ENCODE data around the gene SEC14L1. TPM values are rescaled to one million over a fixed set of nuclear protein-coding genes. Genes with fewer than 3 reads are reported as not detected.
A peak's percentile ranks its signal among the peaks of the same experiment; 100 is the strongest.

SEC14L1 gene
- total RNA-seq, 1 experiment from 2014 or later = 58.6 TPM

GRCh38 chr17:77209330-77209748, 68.6 kb downstream of the SEC14L1 start:
- Mint-ChIP-seq H3K4me1 (0 out of 4 replicates have a peak, but pooled peaks cover 0 to 2% of the 10 kb centered on the region in 2 experiments), H3K4me3 (no peak overlapping the region), H3K36me3 (ENCODE audit: insufficient read depth in 1 of 3, low read depth in 3 of 3) (peaks cover 20 to 85% (median 61%) of the 10 kb centered on the region in 3 experiments; a peak in 6 of 7 replicates), H3K27me3 (ENCODE audit: low read depth) (no peaks in the 10 kb centered on the region), H3K27ac (peak overlapping the region in 1 of 3 experiments; percentile 66; a peak in 1 of 7 replicates), H3K9me3 (no peaks in the 10 kb centered on the region)
- no peak overlapping the region for H4K91ac ChIP-seq (ENCODE audit: insufficient read length, low read depth, low read length)
- no peak overlapping the region for H3K23ac ChIP-seq (ENCODE audit: insufficient read length, low read depth, low read length)
- DNase-seq = no peak
- no peaks in the 10 kb centered on the region for H3K4me1 ChIP-seq (ENCODE audit: insufficient read depth, low read length)
- H2BK5ac ChIP-seq (ENCODE audit: insufficient read length, low read length) = no peak overlapping the region
- no peak overlapping the region for H4K5ac ChIP-seq (ENCODE audit: insufficient read length, low read depth, low read length)
- no peak overlapping the region for H2BK20ac ChIP-seq (ENCODE audit: low read depth, low read length, poor library complexity, severe bottlenecking)
- H3K79me2 ChIP-seq (ENCODE audit: insufficient read depth, low read length) = no peaks in the 10 kb centered on the region
- no CpG with 5 or more reads among the region's 13 CpGs for WGBS (ENCODE audit: extremely low coverage, insufficient read length, low lambda C conversion rate)
- no peak overlapping the region for H3K14ac ChIP-seq (ENCODE audit: insufficient read depth, low read length)
- H2AFZ ChIP-seq (ENCODE audit: low read length) = no peak overlapping the region
- no peak overlapping the region for H3K27ac ChIP-seq (ENCODE audit: insufficient read length, low read depth, low read length)
- H3K56ac ChIP-seq (ENCODE audit: insufficient read length, low read depth, low read length) = no peak overlapping the region
- no peak overlapping the region for H3K4ac ChIP-seq (ENCODE audit: low read depth, low read length)
- no peak overlapping the region for H2AK5ac ChIP-seq (ENCODE audit: insufficient read length, low read length)
- no peaks in the 10 kb centered on the region for H3K79me1 ChIP-seq (ENCODE audit: insufficient read depth, low read depth, low read length, poor library complexity, severe bottlenecking)
- H3T11ph ChIP-seq (ENCODE audit: low read length) = no peak overlapping the region
- H3K23me2 ChIP-seq (ENCODE audit: insufficient read length, low read depth, low read length, poor library complexity, severe bottlenecking) = no peaks in the 10 kb centered on the region
- TF ChIP-seq, protein P1, sequence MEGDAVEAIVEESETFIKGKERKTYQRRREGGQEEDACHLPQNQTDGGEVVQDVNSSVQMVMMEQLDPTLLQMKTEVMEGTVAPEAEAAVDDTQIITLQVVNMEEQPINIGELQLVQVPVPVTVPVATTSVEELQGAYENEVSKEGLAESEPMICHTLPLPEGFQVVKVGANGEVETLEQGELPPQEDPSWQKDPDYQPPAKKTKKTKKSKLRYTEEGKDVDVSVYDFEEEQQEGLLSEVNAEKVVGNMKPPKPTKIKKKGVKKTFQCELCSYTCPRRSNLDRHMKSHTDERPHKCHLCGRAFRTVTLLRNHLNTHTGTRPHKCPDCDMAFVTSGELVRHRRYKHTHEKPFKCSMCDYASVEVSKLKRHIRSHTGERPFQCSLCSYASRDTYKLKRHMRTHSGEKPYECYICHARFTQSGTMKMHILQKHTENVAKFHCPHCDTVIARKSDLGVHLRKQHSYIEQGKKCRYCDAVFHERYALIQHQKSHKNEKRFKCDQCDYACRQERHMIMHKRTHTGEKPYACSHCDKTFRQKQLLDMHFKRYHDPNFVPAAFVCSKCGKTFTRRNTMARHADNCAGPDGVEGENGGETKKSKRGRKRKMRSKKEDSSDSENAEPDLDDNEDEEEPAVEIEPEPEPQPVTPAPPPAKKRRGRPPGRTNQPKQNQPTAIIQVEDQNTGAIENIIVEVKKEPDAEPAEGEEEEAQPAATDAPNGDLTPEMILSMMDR (conservative IDR thresholded peaks at IDR 0.05) = no peak
- no peaks in the 10 kb centered on the region for H3K9me3 ChIP-seq (ENCODE audit: control insufficient read depth, low read depth, low read length)
- no peak overlapping the region for H4K8ac ChIP-seq (replicated peaks; ENCODE audit: insufficient read length, low read depth, low read length)
- no peaks in the 10 kb centered on the region for H4K20me1 ChIP-seq (ENCODE audit: control insufficient read depth, insufficient read depth, insufficient read length)
- H2BK15ac ChIP-seq (ENCODE audit: low read depth, low read length) = no peak overlapping the region
- no peak overlapping the region for H2BK12ac ChIP-seq (ENCODE audit: insufficient read length, low read depth, low read length)
- H2BK120ac ChIP-seq (ENCODE audit: low read depth, low read length, poor library complexity, severe bottlenecking) = no peak overlapping the region
- no peaks in the 10 kb centered on the region for H3K27me3 ChIP-seq (ENCODE audit: insufficient read depth, low read length)
- no peak overlapping the region for H3K18ac ChIP-seq (ENCODE audit: insufficient read length, low read depth, low read length)
- no peak overlapping the region for H3K9ac ChIP-seq (ENCODE audit: extremely low read depth, insufficient read length, low read length)
- no peak overlapping the region for H3K4me2 ChIP-seq (ENCODE audit: insufficient read depth, insufficient read length, low read length)
